ELF-1 (cell line): ENCODE results near the gene CENPT.
A peak's percentile ranks its signal among the peaks of the same experiment; 100 is the strongest.
"Not testable (repeated sequence)": the region's sequence is repeated elsewhere in the genome, so short reads cannot be mapped to it uniquely, and the experiment has no call there.

Experiments used
- DNase-seq: peaks from one replicate; pipeline ENCODE4 v3.0.0-alpha.2; 2016; ENCODE audit warnings: low read depth, low spot score

CENPT gene

DNA sequence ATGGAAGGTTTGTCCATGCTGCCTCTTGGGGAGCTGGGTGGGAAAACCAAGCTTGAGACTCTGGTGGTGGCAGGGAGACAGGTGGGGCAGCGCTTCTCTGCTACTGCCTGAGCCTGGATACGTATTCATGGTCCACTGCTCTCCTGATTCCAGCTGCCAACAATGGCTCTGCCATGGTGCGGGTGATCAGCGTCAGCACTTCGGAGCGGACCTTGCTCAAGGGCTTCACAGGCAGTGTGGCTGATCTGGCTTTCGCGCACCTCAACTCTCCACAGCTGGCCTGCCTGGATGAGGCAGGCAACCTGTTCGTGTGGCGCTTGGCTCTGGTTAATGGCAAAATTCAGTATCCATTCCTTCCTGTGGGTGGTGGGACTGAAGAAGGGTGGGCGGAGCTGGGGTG is 29.6 kb upstream of the CENPT start:
- no peak for DNase-seq

DNA sequence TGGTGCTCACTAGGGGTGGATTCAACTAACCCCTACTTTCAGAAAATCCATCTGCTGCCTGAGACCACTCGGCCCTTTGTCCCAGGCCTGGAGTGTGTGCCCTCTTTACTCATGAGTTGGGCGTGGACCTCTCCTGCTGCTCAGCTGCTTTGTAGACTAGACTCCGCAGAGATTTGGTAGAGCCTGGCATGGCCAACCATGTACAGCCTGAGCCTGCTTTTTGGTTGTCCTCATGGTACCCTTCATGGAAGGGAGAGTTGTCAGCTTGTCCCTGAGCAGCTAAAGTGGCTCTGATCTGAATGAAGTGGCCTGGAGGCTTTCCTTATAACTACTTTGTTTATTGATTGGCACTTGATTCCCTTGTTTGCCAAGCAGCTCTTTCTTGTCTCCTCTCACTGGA is 26.9 kb upstream of the CENPT start:
- DNase-seq: no peak

DNA sequence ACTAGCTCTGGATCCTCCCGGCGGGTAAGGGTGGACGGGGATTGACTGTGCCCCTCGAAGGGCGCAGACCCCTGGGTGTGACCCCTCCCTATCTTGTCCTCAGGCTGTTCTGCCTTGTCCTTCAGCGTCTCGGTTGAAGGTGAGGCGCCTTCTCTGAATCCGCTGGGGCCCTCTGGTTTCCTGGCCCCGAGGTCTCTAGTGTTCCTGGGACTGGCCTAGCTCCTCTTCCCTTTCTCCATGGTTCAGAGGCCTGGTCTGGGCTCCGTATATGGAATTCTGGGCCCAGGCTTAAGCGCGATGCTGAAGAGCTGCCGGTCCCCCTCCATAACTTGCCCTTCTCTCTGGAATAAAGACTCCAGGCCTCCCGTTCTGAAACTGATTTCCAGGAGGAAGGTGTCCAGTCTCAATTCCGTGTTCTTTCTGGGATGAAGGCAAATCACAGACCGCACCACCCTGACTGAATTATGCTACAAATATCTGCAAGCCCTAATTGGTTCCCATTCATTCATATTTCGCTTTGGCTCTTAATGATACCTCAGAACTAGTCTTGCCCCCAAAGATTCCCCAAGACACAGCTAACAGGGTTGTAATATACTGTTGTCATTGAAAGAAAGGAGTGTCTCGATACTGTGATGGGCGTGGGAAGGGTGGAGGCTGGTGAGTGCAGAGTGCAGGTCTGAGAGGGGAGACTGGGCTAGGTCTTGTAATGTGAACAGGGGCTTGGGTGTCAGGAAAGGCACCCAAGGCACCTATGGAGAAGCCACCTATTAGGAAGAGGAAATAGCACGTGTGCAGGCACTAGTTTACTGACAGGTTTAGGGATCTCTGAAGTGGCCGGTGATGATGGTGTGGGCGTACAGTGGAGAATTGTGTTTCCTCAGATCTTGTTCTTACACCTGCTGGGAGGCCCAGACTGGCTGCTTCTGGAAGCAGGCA is 26.2 kb upstream of the CENPT start:
- DNase-seq: no peak

DNA sequence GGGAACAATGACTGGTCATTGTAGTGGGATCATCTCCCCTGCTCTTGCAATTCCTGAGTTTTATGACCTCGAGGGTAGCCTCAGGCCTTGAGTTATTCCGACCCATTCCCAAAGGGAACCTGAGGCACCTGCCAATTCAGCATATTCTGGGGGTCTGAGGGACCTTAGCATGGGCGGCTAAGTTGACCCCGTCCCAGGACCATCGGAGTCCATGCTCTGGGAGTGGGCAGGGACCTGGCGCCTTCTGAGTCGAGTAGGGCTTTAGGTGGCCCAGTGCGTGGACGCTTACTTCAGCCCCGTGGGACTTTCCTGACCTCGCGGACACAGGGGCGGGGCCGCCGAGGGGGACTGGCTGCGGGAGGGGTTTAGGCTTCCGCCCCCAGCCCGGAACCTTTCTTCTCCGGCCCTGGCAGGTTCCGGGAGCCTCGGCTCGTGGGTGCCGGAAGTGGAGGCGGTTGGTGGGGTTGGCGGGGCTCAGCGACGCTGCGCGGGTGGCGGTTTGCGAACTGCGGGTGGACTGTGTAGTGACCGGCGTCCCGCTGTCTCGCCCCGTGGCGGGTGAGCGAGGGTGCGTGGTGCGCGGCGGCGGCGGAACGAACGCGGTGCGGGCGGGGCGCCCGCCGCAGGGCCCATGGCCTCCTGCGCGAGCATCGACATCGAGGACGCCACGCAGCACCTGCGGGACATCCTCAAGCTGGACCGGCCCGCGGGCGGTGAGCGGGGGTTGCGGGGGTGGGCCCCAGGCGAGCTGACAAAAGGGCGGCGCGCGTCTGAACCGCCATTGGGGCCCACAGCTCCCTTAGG is 25.3 kb upstream of the CENPT start, which contains the start of gene EDC4:
EDC4 (plus strand) TSS at position 422 of the 804 bp plus-strand sequence; CDS start at position 632, 210 bp downstream.
- peak; percentile 81 for DNase-seq

DNA sequence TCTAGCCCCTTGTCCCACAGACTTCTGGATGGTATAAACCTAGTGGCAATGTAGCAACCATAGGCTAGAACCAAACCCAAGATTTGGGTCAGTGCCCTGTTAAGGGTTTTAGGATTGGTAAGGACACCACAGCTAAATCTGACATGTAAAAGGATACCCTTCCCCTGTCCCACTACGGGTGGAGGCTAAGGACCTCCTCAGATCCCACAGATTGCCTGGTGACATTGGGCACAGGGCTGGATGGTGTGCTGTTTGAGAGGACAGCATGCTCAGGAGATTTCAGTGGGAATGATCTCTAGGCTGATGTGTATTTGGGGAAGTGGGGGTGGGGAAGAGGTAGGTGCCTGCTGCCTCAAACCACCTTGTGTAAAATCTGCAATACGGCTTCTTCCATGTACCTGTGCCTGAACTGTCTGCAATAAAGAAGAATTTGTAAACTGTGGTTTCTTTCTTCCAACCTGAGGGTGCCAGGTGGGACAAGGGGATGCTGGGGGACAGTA is 24.7 kb upstream of the CENPT start:
- no peak for DNase-seq

DNA sequence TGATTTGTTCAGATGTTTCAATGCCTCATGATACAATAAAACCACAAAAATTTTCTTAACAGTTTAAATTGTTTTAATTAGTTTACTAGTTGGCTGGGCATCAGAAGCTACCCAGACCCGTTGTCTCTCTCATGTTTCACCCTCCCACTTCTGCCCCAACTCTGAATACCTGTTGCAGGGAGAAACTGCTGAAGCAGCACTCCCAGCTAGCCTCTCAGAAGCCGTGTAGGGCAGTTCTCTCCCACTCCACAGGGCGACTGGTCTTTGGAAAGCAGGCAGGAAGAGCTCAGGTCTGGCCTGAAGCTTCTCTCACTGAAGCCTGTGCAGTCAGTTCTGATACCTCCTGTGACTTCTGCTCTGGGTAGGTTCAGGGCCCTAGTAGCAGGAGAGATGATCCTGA is 23.8 kb upstream of the CENPT start:
- DNase-seq: no peak

DNA sequence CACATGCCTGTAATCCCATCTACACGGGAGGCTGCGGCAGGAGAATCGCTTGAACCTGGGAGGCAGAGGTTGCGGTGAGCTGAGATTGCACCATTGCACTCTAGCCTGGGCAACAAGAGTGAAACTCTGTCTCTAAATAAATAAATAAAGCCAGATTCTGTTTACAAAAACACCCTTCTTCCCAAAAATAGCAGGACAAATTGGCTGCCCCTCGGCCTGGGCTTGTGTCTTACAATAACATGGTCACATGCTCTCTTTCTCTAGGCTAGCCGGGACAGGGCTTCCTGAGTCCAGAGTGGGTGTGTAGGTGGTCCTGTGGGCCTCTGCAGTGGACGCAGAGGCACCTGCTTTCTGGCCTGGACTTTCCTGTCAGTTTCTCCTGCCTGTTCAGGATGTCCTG is 22.2 kb upstream of the CENPT start:
- no peak for DNase-seq

DNA sequence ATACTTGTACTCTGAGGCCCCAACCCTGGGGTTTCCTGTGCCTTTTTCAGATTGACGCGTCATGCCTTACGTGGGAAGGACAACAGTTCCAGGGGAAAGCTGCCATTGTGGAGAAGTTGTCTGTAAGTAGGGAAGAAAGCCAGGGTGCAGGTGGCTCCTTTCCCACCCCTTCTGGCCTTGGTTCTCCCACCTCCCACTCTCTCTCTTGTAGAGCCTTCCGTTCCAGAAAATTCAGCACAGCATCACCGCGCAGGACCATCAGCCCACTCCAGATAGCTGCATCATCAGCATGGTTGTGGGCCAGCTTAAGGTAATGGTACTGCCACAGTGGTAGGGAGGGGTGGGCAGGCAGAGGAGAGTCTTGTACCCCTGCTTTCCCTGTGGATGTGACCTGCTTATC is 20.8 kb upstream of the CENPT start:
- no peak for DNase-seq

DNA sequence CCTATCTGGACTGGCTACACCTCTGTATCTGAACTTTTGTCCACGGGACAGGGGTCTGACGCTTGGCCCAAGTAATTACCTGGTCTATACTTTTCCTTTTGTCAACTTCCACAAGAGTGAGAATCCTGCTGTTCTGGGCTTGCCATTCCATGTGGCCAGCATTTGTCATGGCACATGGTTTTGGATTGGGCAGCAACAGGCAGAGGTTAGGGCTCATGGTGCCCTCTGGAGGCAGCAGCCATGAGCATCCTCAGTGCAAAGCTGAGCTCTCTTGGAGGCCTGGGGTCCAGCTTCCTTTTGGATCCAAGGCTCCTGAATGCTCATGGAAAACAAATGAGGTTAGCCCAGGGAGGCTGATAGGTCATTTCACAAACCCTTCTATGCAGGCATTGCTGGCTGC is 17.8 kb upstream of the CENPT start:
- DNase-seq: peak; percentile 60

DNA sequence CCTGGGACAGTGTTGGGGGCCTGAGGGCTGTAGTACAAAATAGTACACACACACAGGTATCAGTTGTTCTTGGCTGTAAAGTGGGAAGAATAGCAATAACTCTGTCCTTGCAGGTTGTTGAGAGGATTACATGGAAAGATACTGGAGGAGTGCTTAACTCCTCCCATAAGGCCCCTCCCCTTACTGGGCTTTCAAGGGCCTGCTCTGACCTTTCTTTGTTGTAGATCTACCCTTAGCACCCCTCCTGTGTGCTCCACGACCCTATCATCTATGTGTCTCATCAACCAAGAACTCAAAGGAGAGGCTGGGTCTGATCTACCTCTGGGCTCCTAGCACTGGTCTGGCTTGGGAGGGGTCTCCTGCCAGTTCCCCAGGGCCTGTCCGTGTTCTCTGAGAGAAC is 17.1 kb upstream of the CENPT start:
- DNase-seq: no peak

DNA sequence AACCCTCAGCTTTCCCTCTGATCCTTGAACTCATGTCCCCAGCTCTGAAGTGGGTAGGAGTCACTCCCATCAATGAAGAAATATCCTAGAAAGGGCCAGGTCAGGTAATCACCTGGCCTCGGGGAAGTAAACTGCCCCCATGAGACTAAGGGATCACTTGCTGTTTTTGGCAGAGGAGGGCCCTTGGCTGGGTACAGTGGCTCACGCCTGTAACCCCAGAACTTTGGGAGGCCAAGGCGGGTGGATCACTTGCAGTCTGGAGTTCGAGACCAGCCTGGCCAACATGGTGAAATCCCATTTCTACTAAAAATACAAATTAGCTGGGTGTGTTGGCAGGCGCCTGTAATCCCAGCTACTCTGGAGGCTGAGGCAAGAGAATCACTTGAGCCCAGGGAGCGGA is 16.6 kb upstream of the CENPT start:
- not testable (repeated sequence) for DNase-seq

DNA sequence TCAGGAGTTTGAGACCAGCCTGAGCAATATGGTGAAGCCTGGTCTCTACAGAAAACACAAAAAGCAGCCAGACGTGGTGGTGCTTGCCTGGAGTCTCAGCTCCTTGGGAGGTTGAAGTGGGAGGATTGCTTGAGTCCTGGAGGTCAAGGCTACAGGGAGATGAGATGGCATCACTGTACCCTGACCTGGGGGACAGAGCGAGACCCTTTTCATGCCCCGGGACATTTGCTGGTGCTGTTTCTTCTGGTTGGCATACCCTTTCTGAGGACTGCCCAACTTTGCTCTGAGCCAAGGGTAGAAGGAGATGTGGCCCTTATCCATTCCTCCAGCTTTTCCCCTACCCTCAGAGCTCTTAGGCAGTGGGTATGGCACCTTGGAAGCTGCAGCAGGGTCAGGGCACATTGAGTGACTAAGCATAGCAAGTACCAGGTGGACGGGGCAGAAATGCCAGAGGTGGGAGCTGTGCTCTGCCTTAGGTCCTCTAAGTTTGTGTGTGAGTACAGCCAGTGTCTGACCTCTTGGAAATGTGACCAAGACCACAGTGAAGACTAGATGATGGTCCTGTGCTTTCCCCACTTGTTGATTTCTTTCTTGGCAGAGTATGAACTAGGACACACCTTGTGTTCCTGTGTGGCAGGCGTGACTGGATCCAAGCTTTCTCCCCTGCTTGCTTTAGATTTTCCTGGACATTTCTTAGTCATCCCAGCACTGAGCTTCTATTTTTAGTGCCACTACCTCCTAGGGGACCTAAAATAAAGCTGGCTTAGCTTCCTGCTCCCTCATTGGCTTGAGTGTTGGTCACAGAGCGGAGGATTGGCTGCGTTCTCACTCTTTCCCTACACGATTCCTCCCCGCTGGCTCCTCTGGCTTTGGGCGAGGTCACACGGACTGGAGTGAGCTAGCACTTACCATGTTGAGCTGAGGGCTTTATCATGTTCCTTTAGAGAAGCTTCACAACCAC is 15.4 kb upstream of the CENPT start:
- no peak for DNase-seq

DNA sequence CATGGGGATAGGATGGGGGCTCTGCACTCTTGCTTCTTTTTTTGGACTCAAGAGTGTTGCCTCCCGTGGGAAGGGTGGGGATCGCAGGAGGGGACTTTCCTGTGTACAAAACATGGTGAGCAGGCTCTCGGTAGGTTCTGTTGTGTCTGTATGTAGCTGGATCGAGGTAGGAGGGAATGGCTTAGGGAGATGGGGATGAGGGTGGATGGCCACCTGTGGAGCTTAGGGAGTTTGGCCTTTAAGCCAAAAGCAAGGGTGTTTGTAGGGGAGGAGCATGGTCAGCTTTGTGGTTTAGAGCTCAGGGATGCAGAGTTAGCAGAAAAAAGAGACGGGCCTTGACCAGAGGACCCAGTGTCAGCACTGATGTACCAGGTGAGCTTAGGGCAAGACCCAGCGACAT is 14.4 kb upstream of the CENPT start:
- DNase-seq: no peak

DNA sequence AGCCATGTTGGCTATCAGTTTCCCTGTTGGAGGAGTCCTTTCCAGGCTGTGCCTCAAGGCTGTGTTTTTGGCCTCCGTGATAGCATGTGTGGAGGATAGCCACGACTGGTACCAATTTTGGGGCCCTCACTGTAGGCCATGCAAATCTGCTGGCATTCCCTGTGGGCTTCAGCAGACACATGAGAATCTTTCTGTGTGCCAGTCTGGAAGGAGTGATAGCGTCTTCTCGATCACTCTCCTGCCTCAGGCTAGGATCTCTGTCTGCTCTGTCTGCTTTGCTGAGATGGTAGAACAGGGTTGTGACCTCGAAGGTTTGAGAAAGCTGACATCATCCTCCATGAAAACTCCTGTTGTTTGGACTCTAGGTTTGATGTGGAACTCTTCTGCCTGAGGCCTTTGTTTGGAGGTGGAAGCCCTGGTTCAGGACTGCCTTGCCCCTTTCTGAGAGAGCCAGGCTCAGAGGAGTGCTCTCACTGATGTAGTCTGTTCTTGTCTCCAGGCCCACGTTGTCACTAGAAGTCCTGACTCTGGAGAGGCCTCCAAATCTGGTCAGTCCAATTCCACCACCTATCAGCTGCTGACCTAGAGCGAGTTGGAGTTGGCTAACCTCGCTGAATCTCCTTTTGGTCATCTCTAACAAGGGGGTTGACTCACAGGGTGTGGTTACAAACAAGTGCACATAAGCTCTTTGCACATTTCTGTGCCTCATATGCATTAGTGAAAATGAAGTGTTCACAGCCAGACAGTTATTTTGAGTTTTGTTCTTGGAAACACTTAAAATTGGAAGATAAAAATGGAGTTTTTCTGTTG is 13.3 kb upstream of the CENPT start:
- DNase-seq: peak; percentile 59

DNA sequence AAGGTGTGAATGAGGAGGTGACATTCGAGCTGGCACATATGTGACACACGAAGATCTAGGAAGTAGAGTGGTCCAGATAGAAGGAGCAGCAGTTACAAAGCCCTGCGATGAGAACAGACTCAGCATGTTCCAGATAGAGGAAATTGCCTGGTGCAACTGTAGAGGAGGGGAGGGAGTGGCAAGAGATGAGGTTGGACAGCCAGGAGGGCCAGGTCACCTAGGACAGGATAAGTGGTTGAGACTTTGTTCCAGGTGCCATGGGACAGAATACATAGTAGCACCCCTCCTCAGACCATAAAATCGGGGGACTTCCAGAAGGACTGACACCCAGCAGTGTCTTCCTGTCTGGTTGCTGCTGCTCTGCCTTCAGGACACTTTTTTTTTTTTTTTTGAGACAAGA is 11.0 kb upstream of the CENPT start:
- DNase-seq: no peak

DNA sequence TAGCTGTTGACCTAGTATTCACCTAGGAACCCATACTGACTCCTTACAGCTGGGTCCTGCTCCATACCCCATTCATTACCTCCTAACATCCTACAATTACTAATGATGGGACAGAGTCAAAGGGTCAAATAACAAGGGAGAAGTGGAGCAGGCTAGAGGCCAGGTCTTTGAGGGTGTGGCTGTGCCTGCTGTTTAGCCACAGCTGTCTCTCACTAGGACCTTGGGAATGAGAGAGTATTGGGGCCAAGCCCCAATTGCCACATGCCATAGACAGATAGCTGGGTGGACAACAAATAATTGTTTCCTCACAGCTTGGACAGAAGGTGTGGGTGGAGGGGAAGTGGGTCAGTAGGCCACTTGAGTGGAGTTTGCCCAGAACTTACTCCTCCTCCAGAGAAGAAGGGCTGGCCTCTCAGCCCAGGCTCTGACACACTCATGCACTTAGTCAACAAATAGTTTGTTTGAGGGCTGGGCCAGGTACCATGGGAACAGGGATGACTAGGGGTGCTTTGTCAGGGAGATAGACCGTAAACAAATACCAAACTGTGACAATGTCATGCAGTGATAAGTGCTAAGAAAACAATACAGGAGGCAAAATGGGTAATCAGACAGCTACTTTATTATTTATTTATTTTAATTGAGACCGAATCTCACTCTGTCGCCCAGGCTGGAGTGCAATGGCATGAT is 10.2 kb upstream of the CENPT start:
- DNase-seq: peak; percentile 71

DNA sequence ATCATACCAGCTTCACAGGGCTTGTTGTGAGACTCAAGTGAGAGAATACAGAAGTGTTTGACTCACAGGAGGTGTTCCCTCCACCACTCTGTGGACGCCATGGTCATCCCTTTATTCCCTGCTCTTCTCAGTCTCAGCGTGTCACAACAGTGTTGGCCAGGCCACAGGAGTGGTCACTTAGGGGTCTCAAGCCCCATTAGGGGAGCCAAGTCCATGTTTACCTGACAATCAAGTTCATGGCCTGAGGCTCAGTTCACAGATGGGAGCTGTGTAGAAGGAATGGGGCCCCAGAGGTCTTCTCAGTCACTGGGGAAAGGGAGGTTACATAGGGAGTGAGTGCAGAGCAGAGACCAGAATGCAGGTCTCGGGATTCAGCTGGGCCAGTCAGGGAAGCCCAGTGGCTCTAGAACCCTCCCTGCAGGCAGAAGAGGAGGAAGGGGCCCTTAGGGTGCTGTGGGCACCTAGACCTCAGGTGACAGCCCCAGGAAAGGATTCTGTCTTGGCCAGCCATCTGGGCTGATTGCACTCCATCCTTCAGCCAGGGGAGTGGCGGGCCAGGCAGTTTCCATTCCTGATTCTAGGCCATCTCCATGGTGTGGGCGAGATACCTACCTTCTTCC is 9.5 kb upstream of the CENPT start:
- DNase-seq: no peak

DNA sequence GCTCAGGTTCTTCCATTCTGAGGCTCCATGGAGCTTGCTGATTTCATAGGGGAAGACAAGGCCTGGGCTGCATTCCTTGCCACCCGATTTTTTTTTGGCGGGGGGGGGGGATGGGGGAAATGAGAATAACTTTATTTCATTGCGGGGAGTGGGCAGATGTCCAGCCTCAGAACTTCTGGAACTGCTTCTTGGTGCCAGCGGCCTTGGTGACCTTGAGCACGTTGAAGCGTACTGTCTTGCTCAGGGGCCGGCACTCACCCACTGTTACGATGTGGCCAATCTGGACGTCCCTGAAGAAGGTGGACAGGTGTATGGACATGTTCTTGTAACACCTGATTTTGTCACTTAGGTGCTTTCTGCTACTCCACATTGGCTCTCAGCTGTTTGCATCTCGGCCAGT is 8.3 kb upstream of the CENPT start:
- no peak for DNase-seq

DNA sequence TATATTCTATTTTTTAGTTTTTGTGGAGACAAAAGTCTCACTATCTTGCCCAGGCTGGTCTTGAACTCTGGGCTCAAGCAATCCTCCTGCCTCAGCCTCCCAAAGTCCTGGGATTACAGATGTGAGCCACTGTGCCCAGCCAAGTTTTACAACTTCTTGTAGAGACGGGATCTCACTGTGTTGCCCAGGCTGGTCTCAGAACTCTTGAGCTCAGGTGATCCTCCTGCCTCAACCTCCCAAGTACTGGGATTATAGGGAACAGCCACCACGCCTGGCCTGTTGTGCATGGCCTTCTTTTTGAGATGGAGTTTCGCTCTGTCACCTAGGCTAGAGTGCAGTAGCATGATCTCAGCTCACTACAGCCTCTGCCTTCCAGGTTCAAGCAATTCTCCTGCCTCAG is 6.2 kb upstream of the CENPT start:
- DNase-seq: no peak
